ENCODE measurements around the gene SLX4IP.
"Not testable (repeated sequence)": the region's sequence is repeated elsewhere in the genome, so short reads cannot be mapped to it uniquely, and the experiment has no call there.

SLX4IP gene

GRCh38 chr20:10390709-10391108, 44.4 kb upstream of the SLX4IP start:
- Histone ChIP-seq H3K9me3 (ENCODE audit: insufficient read depth, low read length) (no peaks in the 10 kb centered on the region), H3K79me2 (ENCODE audit: low read length) (no peaks in the 10 kb centered on the region), H3K27ac (ENCODE audit: low read length) (no peak overlapping the region), H3K9ac (ENCODE audit: low read length) (no peak overlapping the region), H3K4me1 (ENCODE audit: low read length) (no peaks in the 10 kb centered on the region), H2AFZ (ENCODE audit: low read depth, low read length) (no peak overlapping the region), H3K4me3 (ENCODE audit: low read length) (no peak overlapping the region), H3K27me3 (ENCODE audit: low read depth, low read length) (peaks cover 14% of the 10 kb centered on the region), H3K4me2 (ENCODE audit: low read length) (no peak overlapping the region), H4K20me1 (ENCODE audit: insufficient read depth, low read length) (no peaks in the 10 kb centered on the region), H3K36me3 (replicated peaks; ENCODE audit: low read depth, low read length) (no peaks in the 10 kb centered on the region)
- no peak for TF ChIP-seq EZH2phosphoT487 (IDR thresholded peaks at IDR 0.05; ENCODE audit: low read depth)
- TF ChIP-seq, protein P1, sequence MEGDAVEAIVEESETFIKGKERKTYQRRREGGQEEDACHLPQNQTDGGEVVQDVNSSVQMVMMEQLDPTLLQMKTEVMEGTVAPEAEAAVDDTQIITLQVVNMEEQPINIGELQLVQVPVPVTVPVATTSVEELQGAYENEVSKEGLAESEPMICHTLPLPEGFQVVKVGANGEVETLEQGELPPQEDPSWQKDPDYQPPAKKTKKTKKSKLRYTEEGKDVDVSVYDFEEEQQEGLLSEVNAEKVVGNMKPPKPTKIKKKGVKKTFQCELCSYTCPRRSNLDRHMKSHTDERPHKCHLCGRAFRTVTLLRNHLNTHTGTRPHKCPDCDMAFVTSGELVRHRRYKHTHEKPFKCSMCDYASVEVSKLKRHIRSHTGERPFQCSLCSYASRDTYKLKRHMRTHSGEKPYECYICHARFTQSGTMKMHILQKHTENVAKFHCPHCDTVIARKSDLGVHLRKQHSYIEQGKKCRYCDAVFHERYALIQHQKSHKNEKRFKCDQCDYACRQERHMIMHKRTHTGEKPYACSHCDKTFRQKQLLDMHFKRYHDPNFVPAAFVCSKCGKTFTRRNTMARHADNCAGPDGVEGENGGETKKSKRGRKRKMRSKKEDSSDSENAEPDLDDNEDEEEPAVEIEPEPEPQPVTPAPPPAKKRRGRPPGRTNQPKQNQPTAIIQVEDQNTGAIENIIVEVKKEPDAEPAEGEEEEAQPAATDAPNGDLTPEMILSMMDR (IDR thresholded peaks at IDR 0.05; ENCODE audit: low read depth, low read length): no peak

- H3K4me1 ChIP-seq (ENCODE audit: low read length); H3K27me3 ChIP-seq (ENCODE audit: low read depth, low read length); H2AFZ ChIP-seq (ENCODE audit: low read depth, low read length); H3K4me2 ChIP-seq (ENCODE audit: low read length); H3K9ac ChIP-seq (ENCODE audit: low read length); H3K4me3 ChIP-seq (ENCODE audit: low read length); H3K9me3 ChIP-seq (ENCODE audit: insufficient read depth, low read length); H3K27ac ChIP-seq (ENCODE audit: low read length); H4K20me1 ChIP-seq (ENCODE audit: insufficient read depth, low read length); H3K79me2 ChIP-seq (ENCODE audit: low read length); H3K36me3 ChIP-seq (replicated peaks; ENCODE audit: low read depth, low read length): not testable (repeated sequence)
Measured at GRCh38 chr20:10394752-10395151, 40.4 kb upstream of the SLX4IP start.

- no peak overlapping the region for H3K9ac ChIP-seq (ENCODE audit: low read length)
- H4K20me1 ChIP-seq (ENCODE audit: insufficient read depth, low read length): no peaks in the 10 kb centered on the region
- H3K4me2 ChIP-seq (ENCODE audit: low read length): no peak overlapping the region
- TF ChIP-seq EZH2phosphoT487 (IDR thresholded peaks at IDR 0.05; ENCODE audit: low read depth): no peak
- TF ChIP-seq, protein P1 (IDR thresholded peaks at IDR 0.05; ENCODE audit: low read depth, low read length): no peak
- no peak overlapping the region for H3K4me3 ChIP-seq (ENCODE audit: low read length)
- H3K4me1 ChIP-seq (ENCODE audit: low read length): peaks cover 9% of the 10 kb centered on the region
- no peaks in the 10 kb centered on the region for H3K79me2 ChIP-seq (ENCODE audit: low read length)
- H3K36me3 ChIP-seq (replicated peaks; ENCODE audit: low read depth, low read length): no peaks in the 10 kb centered on the region
- no peaks in the 10 kb centered on the region for H3K27me3 ChIP-seq (ENCODE audit: low read depth, low read length)
- H2AFZ ChIP-seq (ENCODE audit: low read depth, low read length): no peak overlapping the region
- no peak overlapping the region for H3K27ac ChIP-seq (ENCODE audit: low read length)
- no peaks in the 10 kb centered on the region for H3K9me3 ChIP-seq (ENCODE audit: insufficient read depth, low read length)
Measured at GRCh38 chr20:10398834-10399369, 36.2 kb upstream of the SLX4IP start.

- H2AFZ ChIP-seq (ENCODE audit: low read depth, low read length): no peak overlapping the region
- no peaks in the 10 kb centered on the region for H3K79me2 ChIP-seq (ENCODE audit: low read length)
- no peaks in the 10 kb centered on the region for H3K9me3 ChIP-seq (ENCODE audit: insufficient read depth, low read length)
- peaks cover 13% of the 10 kb centered on the region for H3K36me3 ChIP-seq (replicated peaks; ENCODE audit: low read depth, low read length)
- no peaks in the 10 kb centered on the region for H3K27me3 ChIP-seq (ENCODE audit: low read depth, low read length)
- H3K9ac ChIP-seq (ENCODE audit: low read length): no peak overlapping the region
- H4K20me1 ChIP-seq (ENCODE audit: insufficient read depth, low read length): no peaks in the 10 kb centered on the region
- no peak overlapping the region for H3K27ac ChIP-seq (ENCODE audit: low read length)
- no peak overlapping the region for H3K4me3 ChIP-seq (ENCODE audit: low read length)
- TF ChIP-seq EZH2phosphoT487 (IDR thresholded peaks at IDR 0.05; ENCODE audit: low read depth): no peak
- TF ChIP-seq, protein P1 (IDR thresholded peaks at IDR 0.05; ENCODE audit: low read depth, low read length): no peak
- H3K4me2 ChIP-seq (ENCODE audit: low read length): no peak overlapping the region
- peaks cover 9% of the 10 kb centered on the region for H3K4me1 ChIP-seq (ENCODE audit: low read length)
Measured at GRCh38 chr20:10402938-10403608, 32.0 kb upstream of the SLX4IP start.
